NOMO-1 treated with dmso at 0.1 percent for 144 hours (cell line): ENCODE results near the gene BMP7.
A peak's percentile ranks its signal among the peaks of the same experiment; 100 is the strongest.

Experiments used
- DNase-seq: peaks from one replicate; lab custom pipeline; 2025; ENCODE audit not compliant: unreplicated experiment; lab: John Stamatoyannopoulos, UW

BMP7 gene

GRCh38 chr20:57155415-57155814 is 111.0 kb downstream of the BMP7 start:
- no peak for DNase-seq

- no peak for DNase-seq
These were observed 113.1 kb downstream of the BMP7 start for GRCh38 chr20:57153238-57153905.

GRCh38 chr20:57152557-57152956 is 113.9 kb downstream of the BMP7 start:
- DNase-seq: no peak

GRCh38 chr20:57150559-57150958 is 115.9 kb downstream of the BMP7 start:
- no peak for DNase-seq

GRCh38 chr20:57148263-57148662 is 118.2 kb downstream of the BMP7 start:
- no peak for DNase-seq

- DNase-seq: no peak
These were observed 119.3 kb downstream of the BMP7 start for GRCh38 chr20:57147185-57147584.

GRCh38 chr20:57146155-57146554 is 120.3 kb downstream of the BMP7 start:
- DNase-seq: no peak

- DNase-seq: no peak
These were observed 121.3 kb downstream of the BMP7 start for GRCh38 chr20:57145089-57145631.

GRCh38 chr20:57143173-57143572 is 123.3 kb downstream of the BMP7 start:
- DNase-seq: no peak

GRCh38 chr20:57142667-57143066 is 123.8 kb downstream of the BMP7 start:
- DNase-seq: no peak

GRCh38 chr20:57141492-57141891 is 124.9 kb downstream of the BMP7 start:
- no peak for DNase-seq

GRCh38 chr20:57140416-57140965 is 126.0 kb downstream of the BMP7 start:
- no peak for DNase-seq

- DNase-seq: no peak
These were observed 126.9 kb downstream of the BMP7 start for GRCh38 chr20:57139342-57140093.

- DNase-seq: no peak
These were observed 128.0 kb downstream of the BMP7 start for GRCh38 chr20:57138198-57138995.

- DNase-seq: no peak
These were observed 128.8 kb downstream of the BMP7 start for GRCh38 chr20:57137676-57138075.

- DNase-seq: no peak
These were observed 129.7 kb downstream of the BMP7 start for GRCh38 chr20:57136734-57137133.

GRCh38 chr20:57135875-57136274 is 130.6 kb downstream of the BMP7 start:
- DNase-seq: no peak

- DNase-seq: no peak
These were observed 131.6 kb downstream of the BMP7 start for GRCh38 chr20:57134804-57135203.

GRCh38 chr20:57133926-57134650 is 132.4 kb downstream of the BMP7 start:
- DNase-seq: peak; percentile 56

GRCh38 chr20:57131601-57132391 is 134.6 kb downstream of the BMP7 start:
- DNase-seq: no peak
